GM18499 (cell line): ENCODE measurements around the gene ZMYM2.
A peak's percentile ranks its signal among the peaks of the same experiment; 100 is the strongest.
"Not testable (repeated sequence)": the region's sequence is repeated elsewhere in the genome, so short reads cannot be mapped to it uniquely, and the experiment has no call there.

Source experiments
- ATAC-seq: cut with Tn5 transposase; IDR thresholded peaks from one replicate; pipeline ENCODE4 v1.9.1; 2021; ENCODE audit warnings: moderate number of reproducible peaks; ENCODE audit not compliant: insufficient read depth, unreplicated experiment

Gene ZMYM2

DNA sequence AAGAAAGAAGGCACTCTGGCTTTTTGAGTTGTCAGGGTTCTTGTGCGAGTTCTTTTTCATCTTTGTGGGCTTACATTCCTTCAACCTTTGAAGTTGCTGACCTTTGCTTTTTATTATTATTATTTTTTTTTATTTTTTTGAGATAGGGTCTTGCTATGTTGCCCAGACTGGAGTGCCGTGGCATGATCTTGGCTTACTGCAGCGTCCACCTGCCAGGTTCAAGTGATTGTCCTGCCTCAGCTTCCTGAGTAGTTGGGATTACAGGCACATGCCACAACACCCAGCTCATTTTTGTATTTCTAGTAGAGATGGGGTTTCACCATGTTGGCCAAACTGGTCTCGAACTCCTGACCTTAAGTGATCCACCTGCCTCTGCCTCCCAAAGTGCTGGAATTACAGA lies 84.1 kb downstream of the ZMYM2 start:
- not testable (repeated sequence) for ATAC-seq

DNA sequence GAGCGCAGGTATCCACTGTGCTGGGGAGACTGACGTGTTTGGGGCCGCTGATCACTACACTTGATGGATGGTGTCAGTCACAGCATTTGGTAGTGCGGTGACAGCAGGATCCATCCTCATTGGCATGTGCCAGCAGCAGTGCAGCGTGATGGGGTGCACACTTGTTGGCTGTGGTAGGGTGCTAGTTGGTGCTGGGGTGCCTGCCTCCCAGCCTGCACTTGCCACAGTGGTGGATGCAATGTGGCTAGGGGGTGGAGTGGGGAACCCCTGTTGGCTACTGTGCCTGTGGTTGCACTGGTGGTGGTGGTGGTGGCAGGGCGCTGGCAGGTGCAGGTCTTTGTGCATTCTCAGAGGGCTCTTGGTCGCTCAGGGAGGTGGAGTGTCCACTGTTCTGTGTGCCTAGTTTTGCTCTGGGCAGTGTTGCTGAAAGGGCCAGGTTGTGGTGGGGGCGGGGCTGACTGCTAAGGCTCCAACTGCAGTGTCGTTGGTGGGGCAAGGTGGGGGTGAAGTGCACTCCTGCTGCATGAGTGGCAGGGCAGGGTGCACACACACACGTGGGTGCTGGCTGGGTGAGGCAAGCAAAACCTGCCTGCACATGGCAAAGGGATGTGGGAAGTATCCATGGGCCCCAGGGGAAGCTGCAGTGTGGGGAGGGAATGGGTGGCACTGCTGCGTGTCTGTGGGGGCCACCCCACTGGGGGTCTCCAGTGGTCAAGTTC lies 84.8 kb downstream of the ZMYM2 start:
- ATAC-seq: no peak

DNA sequence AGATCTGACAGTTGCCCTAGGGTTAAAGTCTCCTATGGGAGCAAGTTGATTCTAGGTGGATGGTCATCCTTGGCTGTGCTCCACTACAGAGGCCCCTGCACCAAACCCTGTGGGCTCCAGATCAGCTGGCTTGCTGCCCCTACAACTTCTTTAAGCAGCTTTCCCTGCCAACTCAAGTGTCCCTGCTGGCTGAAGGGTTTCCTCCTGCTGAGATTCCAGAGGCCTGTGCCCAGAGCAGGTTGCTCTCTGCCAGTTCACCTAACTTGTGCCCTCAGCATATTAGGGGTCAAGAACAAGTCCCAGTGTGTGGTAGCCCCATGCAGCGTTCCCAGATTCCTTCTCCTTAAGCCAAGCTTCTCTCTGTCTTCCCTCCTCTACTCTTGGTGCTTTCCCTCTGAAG lies 85.6 kb downstream of the ZMYM2 start:
- ATAC-seq: no peak

DNA sequence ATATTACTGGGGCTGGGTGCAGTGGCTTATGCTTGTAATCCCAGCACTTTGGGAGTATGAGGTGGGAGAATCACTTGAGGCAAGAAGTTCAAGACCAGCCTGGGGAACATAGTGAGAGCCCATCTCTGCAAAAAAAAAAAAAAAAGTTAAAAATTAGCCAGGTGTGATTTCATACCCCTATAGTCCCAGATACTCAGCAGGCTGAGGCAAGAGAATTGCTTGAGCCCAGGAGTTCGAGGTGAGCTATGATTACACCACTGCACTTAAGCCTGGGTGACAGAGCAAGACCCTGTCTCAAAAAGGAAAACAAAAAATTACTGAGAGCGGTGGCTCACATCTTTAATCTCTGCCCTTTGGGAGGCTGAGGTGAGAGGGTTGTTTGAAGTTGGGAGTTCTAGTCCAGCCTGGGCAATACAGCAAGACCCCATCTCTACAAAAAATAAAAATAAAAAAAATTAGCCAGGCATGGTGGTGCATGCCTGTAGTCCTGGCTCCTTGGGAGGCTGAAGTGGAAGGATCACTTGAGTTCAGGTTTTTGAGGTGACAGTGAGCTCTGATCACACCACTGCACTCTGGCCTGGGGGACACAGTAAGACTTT lies 87.5 kb downstream of the ZMYM2 start:
- no peak for ATAC-seq

DNA sequence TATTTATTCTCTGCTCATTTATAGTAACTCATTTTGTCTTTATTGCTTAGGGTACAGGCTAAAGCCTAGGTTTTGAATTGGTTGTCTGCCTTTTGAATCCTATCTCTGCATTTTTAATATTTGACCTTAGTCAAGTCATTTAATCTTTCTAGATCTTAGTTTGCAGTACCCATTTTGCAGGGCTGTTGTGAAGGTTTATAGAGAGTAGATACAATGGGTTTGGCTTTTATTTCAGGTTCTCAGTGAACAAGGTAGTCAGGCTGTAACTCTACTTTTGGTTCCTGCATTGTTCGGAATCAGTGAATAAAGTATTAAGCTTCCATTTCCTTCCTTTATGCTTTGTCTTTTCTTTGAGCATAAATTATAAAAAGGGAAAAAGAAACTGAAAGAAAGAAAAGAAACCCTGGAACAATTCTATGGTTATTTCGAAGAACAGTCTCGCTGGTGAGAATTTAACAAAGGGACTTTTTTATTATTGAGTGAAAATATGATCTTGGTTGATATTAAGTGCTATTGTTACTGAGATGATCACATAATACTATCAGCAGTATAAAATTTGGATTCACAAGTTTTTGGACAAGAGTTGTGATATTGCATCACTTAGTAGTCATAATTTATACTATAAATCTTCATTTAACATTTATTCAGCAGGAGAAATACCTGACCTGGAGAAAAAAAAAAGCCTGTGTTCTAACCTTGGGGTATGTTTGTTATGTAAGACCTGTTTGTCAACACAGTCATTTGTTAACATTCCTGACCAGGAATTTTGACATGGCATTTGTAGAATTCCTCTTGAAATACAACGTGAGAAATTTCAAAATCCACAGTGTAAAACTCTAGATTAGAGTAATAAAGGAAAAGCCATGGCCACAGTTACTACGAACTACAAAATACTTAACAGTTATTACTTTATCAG lies 91.3 kb downstream of the ZMYM2 start:
- ATAC-seq: no peak

DNA sequence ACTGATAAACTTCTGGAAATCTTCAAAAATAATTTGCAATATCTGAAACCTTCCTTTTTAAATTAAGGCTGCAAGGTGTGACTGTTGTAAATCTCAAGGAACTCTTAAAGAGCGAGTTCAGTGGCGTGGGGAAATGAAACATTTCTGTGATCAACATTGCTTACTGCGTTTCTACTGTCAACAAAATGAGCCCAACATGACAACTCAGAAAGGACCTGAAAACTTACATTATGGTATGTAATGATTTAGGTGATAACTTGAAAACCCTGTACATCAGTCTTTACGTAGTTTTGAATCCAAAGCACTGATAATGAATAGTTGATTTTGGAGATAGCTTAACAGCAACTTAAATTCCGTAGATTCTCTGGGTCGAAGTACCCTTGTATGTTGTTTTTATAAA lies 92.8 kb downstream of the ZMYM2 start:
- ATAC-seq: no peak

DNA sequence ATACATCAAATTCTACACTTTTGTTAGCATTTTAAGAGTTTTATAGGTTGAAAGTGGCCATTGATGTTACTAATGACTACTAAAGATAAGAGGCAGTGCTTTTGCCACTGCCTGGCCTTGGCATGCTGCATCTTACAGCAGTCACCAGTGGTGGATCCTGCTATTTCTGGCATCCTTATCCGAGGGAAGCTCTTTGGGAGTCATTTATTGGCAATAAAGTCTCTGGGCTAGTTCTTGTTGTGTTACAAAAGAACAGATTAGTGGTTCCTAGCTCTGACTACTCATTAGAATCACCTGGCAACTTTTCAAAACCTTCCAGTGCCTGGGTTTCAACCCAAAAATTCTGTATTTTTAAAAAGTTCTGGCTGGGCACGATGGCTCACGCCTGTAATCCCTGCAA lies 94.5 kb downstream of the ZMYM2 start:
- no peak for ATAC-seq

DNA sequence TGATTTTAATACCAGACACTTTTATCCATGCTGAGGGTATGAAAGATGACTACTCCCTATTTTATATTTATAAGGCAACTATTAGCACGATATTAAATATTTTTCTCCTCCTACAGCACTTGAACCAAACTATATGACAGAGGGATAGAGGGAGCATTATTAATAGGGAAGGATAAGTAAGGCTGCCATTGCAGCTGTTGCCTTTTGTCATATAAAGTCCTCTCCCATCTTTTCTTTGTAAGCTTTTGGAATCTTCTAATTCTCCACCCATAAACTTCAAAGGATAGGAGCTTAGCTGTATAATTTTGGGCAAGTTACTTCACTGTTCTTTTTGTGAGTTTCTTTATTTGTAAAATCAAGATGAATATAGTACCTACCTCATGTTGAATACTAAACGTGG lies 95.4 kb downstream of the ZMYM2 start:
- no peak for ATAC-seq

DNA sequence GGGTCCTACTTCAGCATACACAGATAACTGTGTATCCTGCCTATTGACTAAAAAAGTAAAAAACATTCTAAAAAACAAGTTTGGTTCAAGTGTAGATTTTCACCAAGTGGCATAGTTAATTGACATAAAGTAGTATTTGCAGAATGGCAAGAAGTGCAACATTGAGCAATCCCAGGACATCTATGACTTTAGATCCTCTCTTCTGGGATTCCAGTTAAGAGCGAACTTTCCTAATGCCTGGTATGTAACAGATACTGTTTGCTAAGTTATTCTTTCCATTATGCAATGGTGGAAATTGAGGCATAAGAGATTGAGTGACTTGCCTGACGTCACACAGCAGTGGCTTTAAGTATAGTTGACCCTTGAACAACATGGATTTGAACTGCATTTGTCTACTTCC lies 96.1 kb downstream of the ZMYM2 start:
- no peak for ATAC-seq

DNA sequence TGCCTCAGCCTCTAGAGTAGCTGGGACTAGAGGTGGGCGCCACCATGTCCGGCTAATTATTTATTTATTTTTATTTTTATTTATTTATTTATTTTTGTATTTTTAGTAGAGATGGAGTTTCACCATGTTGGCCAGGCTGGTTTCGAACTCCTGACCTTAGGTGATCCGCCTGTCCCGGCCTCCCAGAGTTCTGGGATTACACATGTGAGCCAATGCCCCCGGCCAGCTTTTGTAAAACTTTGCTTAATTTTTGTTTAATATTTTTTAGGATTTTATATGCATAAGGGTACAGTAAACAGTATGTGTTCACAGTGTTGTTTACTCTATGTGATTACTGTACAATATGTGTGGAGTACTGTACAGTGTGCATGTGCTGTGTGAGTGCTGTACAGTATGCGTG lies 98.7 kb downstream of the ZMYM2 start:
- ATAC-seq: no peak

DNA sequence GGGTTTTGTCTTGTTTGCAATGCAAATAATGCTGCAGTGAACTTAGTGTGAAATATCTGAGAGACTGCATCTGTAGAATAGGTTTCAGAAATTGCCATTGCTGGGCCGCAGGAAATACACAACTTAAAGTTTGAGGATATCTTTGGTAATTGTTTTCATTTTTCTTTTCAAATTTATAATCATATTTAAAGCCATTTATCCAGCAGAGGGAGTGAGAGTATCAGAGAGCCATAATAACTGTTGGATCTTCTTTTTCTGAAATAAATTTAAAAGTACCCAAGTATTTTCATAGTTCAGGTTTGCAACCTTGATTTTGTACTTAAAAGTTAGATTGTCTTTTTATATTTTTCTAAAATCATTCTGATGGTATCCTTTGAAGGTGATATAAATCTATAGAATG lies 99.4 kb downstream of the ZMYM2 start:
- ATAC-seq: no peak

DNA sequence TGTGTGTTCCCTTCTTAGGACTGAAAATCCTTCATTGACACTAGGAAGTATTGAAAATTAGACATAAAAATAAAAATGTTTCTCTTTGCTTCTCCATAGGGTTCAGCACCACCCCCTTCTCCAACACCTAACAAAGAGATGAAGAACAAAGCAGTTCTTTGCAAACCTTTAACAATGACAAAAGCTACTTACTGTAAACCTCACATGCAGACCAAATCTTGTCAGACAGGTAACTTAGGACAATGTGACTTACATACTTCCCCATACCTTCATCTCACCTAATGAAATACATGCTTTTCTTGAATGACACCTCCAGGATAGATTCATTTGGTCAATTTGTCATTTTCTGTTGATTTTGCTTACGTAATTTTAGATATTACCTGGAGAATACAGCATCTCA lies 99.9 kb downstream of the ZMYM2 start:
- no peak for ATAC-seq

DNA sequence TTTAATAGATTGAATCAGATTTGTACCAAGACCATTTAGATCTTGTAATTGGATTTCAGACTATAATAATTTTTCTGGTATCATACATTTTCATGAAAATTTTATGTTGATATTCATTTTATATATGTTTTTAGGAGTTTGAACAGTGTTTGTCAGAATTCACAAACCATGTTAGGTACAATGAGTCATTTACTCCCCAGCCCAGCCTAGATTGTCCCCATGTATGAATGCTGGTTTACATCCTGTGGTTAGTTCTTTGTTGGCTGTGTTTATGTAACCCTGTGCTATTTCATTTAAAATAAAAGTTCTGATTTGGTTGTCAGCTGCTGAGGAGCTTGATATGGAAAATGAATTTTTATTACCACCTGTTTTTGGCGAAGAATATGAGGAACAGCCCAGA lies 105.6 kb downstream of the ZMYM2 start:
- ATAC-seq: no peak

DNA sequence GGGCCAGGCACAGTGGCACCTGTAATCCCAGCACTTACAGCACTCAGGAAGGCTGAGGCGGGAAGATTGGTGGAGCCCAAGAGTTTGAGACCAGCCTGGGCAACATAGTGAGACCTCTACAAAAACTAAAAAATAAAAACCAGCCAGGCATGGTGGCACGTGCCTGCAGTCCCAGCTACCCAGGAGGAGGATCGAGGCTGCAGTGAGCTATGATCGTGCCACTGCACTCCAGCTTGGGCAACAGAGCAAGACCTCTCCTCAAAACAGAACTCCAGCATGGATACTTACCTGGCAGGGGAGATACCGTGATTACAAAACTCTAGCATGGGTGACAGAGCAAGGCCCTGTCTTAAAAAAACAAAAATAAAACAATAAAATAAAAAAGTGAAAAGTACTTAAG lies 107.0 kb downstream of the ZMYM2 start:
- ATAC-seq: no peak

DNA sequence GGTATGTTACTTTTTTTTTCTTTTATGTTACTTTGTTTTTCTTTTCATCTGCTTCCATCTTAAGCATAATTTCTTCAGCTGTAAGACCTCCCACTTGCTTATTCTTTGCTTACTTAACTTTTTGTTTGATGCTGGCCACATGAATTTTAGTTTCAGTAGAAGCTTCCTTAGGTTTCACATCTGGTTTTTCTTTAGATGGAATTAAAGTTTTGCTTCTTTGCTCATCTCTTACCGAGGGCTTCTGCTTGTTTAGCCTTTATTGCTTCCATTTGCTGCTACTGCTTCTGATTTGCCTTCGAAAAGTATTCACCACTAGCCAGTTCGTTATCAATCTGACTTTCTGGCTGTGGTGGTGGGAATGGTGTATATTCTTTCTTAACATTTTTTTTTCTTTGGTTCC lies 111.4 kb downstream of the ZMYM2 start:
- ATAC-seq: no peak

DNA sequence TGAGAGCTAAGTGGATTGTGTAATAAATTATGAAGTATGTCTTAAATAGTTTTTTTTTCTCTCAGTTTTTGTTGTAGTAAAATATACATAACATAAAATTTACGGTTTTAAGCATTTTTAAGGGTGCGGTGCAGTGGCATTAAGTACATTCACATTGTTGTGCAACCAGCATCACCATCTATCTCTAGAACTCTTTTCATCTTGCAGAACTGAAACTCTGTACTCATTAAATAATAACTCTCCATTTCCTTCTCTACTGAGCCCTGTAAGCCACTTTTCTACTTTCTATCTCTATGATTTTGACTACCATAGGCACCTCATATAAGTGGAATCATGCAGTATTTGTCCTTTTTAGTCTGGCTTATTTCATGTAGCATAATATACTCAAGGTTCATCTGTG lies 115.2 kb downstream of the ZMYM2 start:
- peak; percentile 83 for ATAC-seq

DNA sequence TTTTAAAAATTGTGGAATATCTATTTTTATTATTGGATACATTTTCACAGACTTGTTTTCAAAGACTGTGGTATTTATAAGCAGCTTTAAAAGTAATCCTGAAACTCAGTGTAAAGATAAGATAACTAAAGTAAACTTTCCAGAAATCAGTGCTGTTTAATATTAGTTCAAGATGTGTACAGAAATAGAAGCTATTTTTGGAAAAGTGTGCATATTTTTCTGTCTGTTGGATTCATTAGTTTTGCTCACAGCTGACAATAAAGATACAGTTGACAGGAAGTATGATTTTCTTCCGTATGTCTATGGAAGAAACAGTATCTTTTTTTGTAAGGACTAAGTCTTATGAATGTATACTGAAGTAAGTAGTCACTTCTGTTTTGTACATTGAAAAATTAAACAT lies 116.4 kb downstream of the ZMYM2 start:
- no peak for ATAC-seq

DNA sequence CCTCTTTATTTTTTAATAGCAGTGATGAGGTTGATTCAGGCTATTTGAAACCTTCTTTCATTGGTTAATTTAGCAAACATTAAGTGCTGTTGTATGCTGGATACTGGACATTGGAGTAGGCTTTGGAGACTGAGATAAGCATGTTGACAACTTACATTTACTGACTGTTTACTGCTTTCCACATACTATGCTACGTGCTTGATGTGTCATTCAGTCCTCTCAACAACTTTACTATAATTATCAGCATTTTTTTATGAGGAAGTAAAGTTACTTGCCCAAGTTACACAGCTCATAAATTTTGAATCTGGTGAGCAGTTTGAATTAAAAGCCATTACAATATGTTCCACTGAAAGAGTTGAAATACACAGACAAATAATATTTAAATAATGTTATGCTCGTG lies 118.6 kb downstream of the ZMYM2 start:
- ATAC-seq: no peak

DNA sequence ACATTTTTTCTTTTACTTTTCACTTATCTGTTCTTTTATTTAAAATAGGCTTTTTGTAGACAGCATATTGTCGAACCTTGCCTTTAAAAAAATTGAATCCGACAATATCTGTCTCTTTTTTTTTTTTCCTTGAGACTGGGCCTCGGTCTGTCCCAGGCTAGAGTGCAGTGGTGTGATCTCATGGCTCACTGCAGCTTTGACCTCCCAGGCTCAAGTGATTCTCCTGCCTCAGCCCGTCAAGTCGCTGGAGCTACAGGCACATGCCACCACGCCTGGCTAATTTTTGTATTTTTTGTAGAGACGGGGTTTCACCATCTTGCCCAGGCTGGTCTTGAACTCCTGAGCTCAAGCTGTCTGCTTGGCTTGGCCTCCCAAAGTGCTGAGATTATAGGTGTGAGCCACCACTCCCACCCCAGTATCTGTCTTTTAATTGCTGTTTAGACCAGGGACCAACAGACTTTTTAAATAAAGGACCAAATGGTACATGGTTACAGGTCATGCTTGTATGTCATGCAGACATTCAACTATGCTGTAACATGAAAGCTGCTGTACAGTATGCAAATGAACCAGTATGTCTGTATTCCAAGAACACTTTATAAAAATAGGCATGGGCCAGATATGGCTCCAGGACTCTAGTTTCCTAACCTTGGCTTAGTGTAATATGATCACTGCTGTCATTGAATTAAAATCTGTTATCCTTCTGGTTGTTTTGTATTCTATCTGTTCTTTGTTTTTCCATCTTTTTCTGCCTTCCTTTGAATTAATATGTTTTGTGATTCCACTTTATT lies 122.0 kb downstream of the ZMYM2 start:
- ATAC-seq: no peak

DNA sequence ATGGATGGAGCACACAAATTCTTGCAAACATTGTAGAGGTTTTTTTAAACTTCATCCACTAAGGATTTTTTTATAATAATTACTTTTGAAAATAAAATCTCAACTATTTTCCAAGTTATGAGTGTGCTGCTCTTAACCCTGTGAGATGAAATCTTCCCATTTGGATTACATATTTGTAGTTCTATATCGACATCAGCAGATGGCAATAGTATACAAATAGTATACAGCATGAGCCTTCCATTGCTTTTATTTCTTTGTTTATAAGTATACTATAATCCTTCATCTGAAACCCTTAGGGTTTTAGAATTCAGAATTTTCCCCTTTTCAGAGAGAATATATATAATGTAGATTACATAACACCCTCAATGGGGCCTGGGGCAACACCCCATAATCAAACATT lies 131.8 kb downstream of the ZMYM2 start:
- no peak for ATAC-seq

DNA sequence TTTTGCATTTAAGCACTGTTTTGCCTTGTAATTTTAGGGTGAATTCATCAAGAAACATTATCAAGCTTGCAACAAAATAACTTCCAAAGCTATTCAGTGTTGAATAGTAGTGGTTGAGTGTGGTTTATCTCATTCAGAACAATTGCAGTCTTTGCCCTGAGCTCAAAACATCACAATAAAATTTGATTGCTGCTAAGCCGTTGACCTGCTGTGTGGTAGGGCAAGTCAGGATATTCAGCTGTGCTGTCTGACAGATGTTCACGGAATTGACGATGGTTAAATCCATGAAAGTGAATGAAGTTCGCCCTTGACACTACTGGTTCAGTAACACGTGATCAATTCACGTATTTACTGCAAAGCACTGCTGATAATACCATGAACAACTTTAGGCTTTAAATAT lies 135.4 kb downstream of the ZMYM2 start:
- no peak for ATAC-seq
